C4-2B (cell line): ENCODE data around the gene ARSH.

Experiments used
- CTCF ChIP-seq: fragments of 450-650 bp; conservative IDR thresholded peaks from 2 replicates; pipeline ENCODE4 v1.5.1; 2017; ENCODE audit warnings: mild to moderate bottlenecking
- ZFX ChIP-seq: fragments of 450-650 bp; IDR thresholded peaks from 2 replicates; pipeline ENCODE4 v1.6.1; 2017

DNA sequence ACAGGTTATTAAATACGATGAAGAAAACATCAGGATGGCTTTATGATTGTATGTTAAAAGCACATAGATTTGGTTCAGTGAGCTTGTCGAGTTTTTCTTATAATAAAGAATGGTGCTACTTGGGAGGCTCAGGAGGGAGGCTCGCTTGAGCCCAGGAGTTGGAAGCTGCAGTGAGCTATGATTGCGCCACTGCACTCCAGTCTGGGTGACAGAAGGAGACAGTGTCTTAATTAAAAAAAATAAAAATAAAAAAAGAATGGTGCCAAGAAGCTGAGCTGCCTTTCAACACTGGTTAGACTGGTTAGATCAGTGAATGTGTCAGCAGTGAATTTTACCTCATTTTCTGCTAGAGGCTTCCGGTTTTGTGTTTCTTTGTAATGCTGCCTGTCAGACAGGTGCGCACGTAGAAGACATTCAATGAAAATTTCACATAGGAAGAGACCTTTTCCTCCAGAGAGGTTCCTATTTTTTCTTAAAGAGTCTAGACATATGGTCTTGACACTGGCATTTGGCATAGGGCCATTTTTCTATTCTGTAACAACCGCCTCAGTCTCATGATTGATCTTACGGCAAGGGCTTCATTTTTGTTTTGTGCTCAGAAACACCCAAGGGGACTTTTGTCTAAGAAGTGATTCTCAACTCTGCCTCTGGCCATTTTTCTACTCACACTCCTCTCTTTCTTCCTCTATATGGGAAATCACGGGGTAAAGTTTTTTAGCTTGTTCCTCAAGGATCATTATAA, 19.9 kb downstream of the ARSH start:
- TF ChIP-seq CTCF (no peak), ZFX (no peak)
